Sigmoid colon (tissue), 4 donors: ENCODE data around the gene MIF.
"Not testable (repeated sequence)": the region's sequence is repeated elsewhere in the genome, so short reads cannot be mapped to it uniquely, and the experiment has no call there.

Experiments used
- CTCF ChIP-seq, 4 experiments: fragments of 450-650 bp in 3 of 4; fragments of 200-600 bp in 1 of 4; IDR thresholded peaks; one replicate each; pipeline ENCODE4 v1.5.1; 2016 to 2019; ENCODE audit warnings: antibody characterized with exemption in 4 of 4, mild to moderate bottlenecking in 3 of 4, moderate library complexity in 2 of 4
- EP300 ChIP-seq, 4 donors: sonication (generic); formaldehyde crosslinking; IDR thresholded peaks; one replicate each; pipeline ENCODE4 v1.6.1; 2017; ENCODE audit warnings: antibody characterized with exemption in 4 of 4
- POLR2A ChIP-seq, 2 donors: fragments of 450-650 bp; IDR thresholded peaks; one replicate each; pipeline ENCODE4 v1.6.1; 2016; ENCODE audit warnings: antibody characterized with exemption in 2 of 2, mild to moderate bottlenecking in 2 of 2, moderate library complexity in 2 of 2
- POLR2AphosphoS5 ChIP-seq, 4 donors: sonication (generic); formaldehyde crosslinking; IDR thresholded peaks; one replicate each; pipeline ENCODE4 v1.6.1; 2017; ENCODE audit warnings: antibody characterized with exemption in 4 of 4

DNA sequence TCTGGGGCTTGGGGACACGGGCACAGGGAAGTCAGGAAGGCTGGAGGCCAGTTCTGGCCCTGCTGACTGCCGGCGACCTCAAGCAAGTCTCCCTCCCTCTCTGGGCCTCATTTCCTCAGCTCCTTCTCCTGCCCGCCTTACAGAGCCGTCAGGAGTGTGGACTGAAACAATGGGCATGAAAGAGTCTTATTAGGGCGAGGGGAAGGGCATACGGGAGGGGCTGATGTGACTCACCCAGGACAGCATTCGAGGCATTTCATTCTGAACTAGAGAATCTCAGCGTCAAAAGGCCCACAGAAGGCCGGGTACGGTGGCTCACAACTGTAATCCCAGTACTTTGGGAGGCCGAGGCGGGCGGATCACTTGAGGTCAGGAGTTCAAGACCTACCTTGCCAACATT is 46.0 kb downstream of the MIF start:
- TF ChIP-seq CTCF, POLR2A, EP300, POLR2AphosphoS5 (IDR thresholded peaks at IDR 0.05): not testable (repeated sequence)
